ENCODE data around the gene RDH12. TPM values are rescaled to one million over a fixed set of nuclear protein-coding genes. Genes with fewer than 3 reads are reported as not detected.

The RDH12 gene
- total RNA-seq, 2 donors from 2014 or later: not detected

DNA sequence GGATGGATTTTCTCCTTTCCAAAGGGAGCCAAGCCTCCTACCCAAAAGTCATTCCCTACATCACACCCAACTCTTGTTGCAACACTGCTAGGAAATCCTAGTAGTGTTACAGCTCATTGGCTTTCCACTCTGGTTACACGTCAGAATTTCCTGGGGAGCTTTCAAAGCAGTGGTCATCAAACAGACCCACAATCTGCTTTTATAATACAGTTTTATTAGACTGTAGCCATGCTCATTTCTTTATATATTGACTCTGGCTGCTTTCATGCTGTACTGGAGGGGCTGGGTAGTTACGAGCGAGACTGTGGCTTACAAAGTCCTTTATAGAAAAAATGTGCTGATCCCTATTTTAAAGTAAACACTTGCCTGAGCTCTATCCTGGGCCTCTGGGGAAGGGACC, 80.4 kb downstream of the RDH12 start:
- Mint-ChIP-seq H3K4me3 (no peak overlapping the region), H3K27me3 (no peaks in the 10 kb centered on the region), H3K9me3 (no peaks in the 10 kb centered on the region), H3K36me3 (ENCODE audit: low read depth) (peaks cover 100% of the 10 kb centered on the region), H3K27ac (peak overlapping the region; percentile 16), H3K4me1 (no peaks in the 10 kb centered on the region)
- ATAC-seq (replicated peaks): no peak

Other genes starting within 250 kb of the RDH12 start
- under 1 TPM; 0.71 to 0.84 TPM for gene TMEM229B, start 213.2 kb upstream of the RDH12 start, total RNA-seq
- gene PLEKHH1, start 168.6 kb upstream of the RDH12 start, total RNA-seq: 1 to 10 TPM in 1 of 2 donors, under 1 TPM in 1; 0.17 to 4.9 TPM
- gene PIGH, start 101.6 kb upstream of the RDH12 start, total RNA-seq: 10 to 100 TPM; 17.6 to 20.0 TPM
- 10 to 100 TPM; 14.3 to 64.7 TPM for gene ARG2, start 82.0 kb upstream of the RDH12 start, total RNA-seq
- 10 to 100 TPM; 29.3 to 68.1 TPM for gene VTI1B, start 27.3 kb upstream of the RDH12 start, total RNA-seq
- 10 to 100 TPM; 40.3 to 44.6 TPM for gene RDH11, start 6.1 kb upstream of the RDH12 start, total RNA-seq
- 10 to 100 TPM; 17.0 to 19.6 TPM for gene ZFYVE26, start 114.7 kb downstream of the RDH12 start, total RNA-seq
- 10 to 100 TPM; 37.0 to 49.7 TPM for gene RAD51B, start 117.9 kb downstream of the RDH12 start, total RNA-seq